Measurements from ENCODE around the gene ZNF304.
A peak's percentile ranks its signal among the peaks of the same experiment; 100 is the strongest.

The ZNF304 gene

GRCh38 chr19:57382806-57383488, 31.9 kb downstream of the ZNF304 start:
- Histone ChIP-seq H3K36me3 (ENCODE audit: control insufficient read depth in 2 of 2, insufficient read depth in 2 of 2, low read length in 2 of 2) (peaks cover 3% of the 10 kb centered on the region in 2 donors), H3K9me3 (ENCODE audit: control insufficient read depth in 2 of 2, low read length in 2 of 2) (peaks cover 5 to 6% of the 10 kb centered on the region in 2 donors), H3K27me3 (ENCODE audit: control insufficient read depth in 1 of 2, insufficient read depth in 2 of 2, low read length in 2 of 2) (no peaks in the 10 kb centered on the region), H3K9ac (ENCODE audit: low read length in 2 of 2) (no peak overlapping the region), H3K4me1 (ENCODE audit: control insufficient read depth, insufficient read depth, low read length) (peaks cover 6% of the 10 kb centered on the region), H3K27ac (ENCODE audit: low read length) (no peak overlapping the region), H3K4me3 (ENCODE audit: low read length in 2 of 2) (no peak overlapping the region)

- no peaks in the 10 kb centered on the region for H3K27me3 ChIP-seq (ENCODE audit: control insufficient read depth in 1 of 2, insufficient read depth in 2 of 2, low read length in 2 of 2)
- H3K9me3 ChIP-seq (ENCODE audit: control insufficient read depth in 2 of 2, low read length in 2 of 2), result no peaks in the 10 kb centered on the region
- H3K4me3 ChIP-seq (ENCODE audit: low read length in 2 of 2), result peak overlapping the region; percentile 95 to 97
- peaks cover 4 to 5% of the 10 kb centered on the region in 2 donors for H3K36me3 ChIP-seq (ENCODE audit: control insufficient read depth in 2 of 2, insufficient read depth in 2 of 2, low read length in 2 of 2)
- H3K9ac ChIP-seq (ENCODE audit: low read length in 2 of 2), result peak overlapping the region; percentile 98 to 99
- H3K4me1 ChIP-seq (ENCODE audit: control insufficient read depth, insufficient read depth, low read length), result no peaks in the 10 kb centered on the region
- peak overlapping the region; percentile 92 for H3K27ac ChIP-seq (ENCODE audit: low read length)
Observed at GRCh38 chr19:57389194-57389729, 38.2 kb downstream of the ZNF304 start.

- Histone ChIP-seq H3K9me3 (ENCODE audit: control insufficient read depth in 2 of 2, low read length in 2 of 2) (no peaks in the 10 kb centered on the region), H3K4me3 (ENCODE audit: low read length in 2 of 2) (peak within 1 kb of the TSS; percentile 95 to 97), H3K4me1 (ENCODE audit: control insufficient read depth, insufficient read depth, low read length) (no peaks in the 10 kb centered on the region), H3K27ac (ENCODE audit: low read length) (peak within 1 kb of the TSS; percentile 92), H3K36me3 (ENCODE audit: control insufficient read depth in 2 of 2, insufficient read depth in 2 of 2, low read length in 2 of 2) (peaks cover 8 to 9% of the 10 kb centered on the region in 2 donors), H3K27me3 (ENCODE audit: control insufficient read depth in 1 of 2, insufficient read depth in 2 of 2, low read length in 2 of 2) (no peaks in the 10 kb centered on the region), H3K9ac (ENCODE audit: low read length in 2 of 2) (peak within 1 kb of the TSS; percentile 98 to 99)
Observed at GRCh38 chr19:57389730-57390598, 38.9 kb downstream of the ZNF304 start, which contains the start of gene ZNF548. Gene ZNF548, plus strand, starts transcription at chr19:57389854. Its CDS starts 246 bp downstream, at chr19:57390100.

GRCh38 chr19:57395710-57396109, 44.6 kb downstream of the ZNF304 start:
- Histone ChIP-seq H3K36me3 (ENCODE audit: control insufficient read depth in 2 of 2, insufficient read depth in 2 of 2, low read length in 2 of 2) (peaks cover 47% of the 10 kb centered on the region in 2 donors), H3K4me3 (ENCODE audit: low read length in 2 of 2) (no peak overlapping the region), H3K4me1 (ENCODE audit: control insufficient read depth, insufficient read depth, low read length) (no peaks in the 10 kb centered on the region), H3K27ac (ENCODE audit: low read length) (no peak overlapping the region), H3K9ac (ENCODE audit: low read length in 2 of 2) (no peak overlapping the region), H3K27me3 (ENCODE audit: control insufficient read depth in 1 of 2, insufficient read depth in 2 of 2, low read length in 2 of 2) (no peaks in the 10 kb centered on the region), H3K9me3 (ENCODE audit: control insufficient read depth in 2 of 2, low read length in 2 of 2) (peaks cover 19 to 22% of the 10 kb centered on the region in 2 donors)

GRCh38 chr19:57398868-57399267, 47.8 kb downstream of the ZNF304 start:
- H3K4me3 ChIP-seq (ENCODE audit: low read length in 2 of 2), result no peak overlapping the region
- no peak overlapping the region for H3K9ac ChIP-seq (ENCODE audit: low read length in 2 of 2)
- no peak overlapping the region for H3K27ac ChIP-seq (ENCODE audit: low read length)
- peaks cover 19 to 22% of the 10 kb centered on the region in 2 donors for H3K9me3 ChIP-seq (ENCODE audit: control insufficient read depth in 2 of 2, low read length in 2 of 2)
- H3K27me3 ChIP-seq (ENCODE audit: control insufficient read depth in 1 of 2, insufficient read depth in 2 of 2, low read length in 2 of 2), result no peaks in the 10 kb centered on the region
- H3K36me3 ChIP-seq (ENCODE audit: control insufficient read depth in 2 of 2, insufficient read depth in 2 of 2, low read length in 2 of 2), result peaks cover 50 to 56% of the 10 kb centered on the region in 2 donors
- H3K4me1 ChIP-seq (ENCODE audit: control insufficient read depth, insufficient read depth, low read length), result no peaks in the 10 kb centered on the region

GRCh38 chr19:57403737-57404563, 52.9 kb downstream of the ZNF304 start:
- Histone ChIP-seq H3K9ac (ENCODE audit: low read length in 2 of 2) (no peak overlapping the region), H3K36me3 (ENCODE audit: control insufficient read depth in 2 of 2, insufficient read depth in 2 of 2, low read length in 2 of 2) (peaks cover 13 to 20% of the 10 kb centered on the region in 2 donors), H3K27me3 (ENCODE audit: control insufficient read depth in 1 of 2, insufficient read depth in 2 of 2, low read length in 2 of 2) (no peaks in the 10 kb centered on the region), H3K4me1 (ENCODE audit: control insufficient read depth, insufficient read depth, low read length) (no peaks in the 10 kb centered on the region), H3K9me3 (ENCODE audit: control insufficient read depth in 2 of 2, low read length in 2 of 2) (peaks cover 0 to 7% of the 10 kb centered on the region in 2 donors), H3K27ac (ENCODE audit: low read length) (no peak overlapping the region), H3K4me3 (ENCODE audit: low read length in 2 of 2) (no peak overlapping the region)

- H3K9ac ChIP-seq (ENCODE audit: low read length in 2 of 2), result no peak overlapping the region
Observed at GRCh38 chr19:57406516-57407123, 55.5 kb downstream of the ZNF304 start.

More at GRCh38 chr19:57406516-57407123, 55.5 kb downstream of the ZNF304 start:
- H3K27ac ChIP-seq (ENCODE audit: low read length), result no peak overlapping the region
- no peaks in the 10 kb centered on the region for H3K9me3 ChIP-seq (ENCODE audit: control insufficient read depth in 2 of 2, low read length in 2 of 2)
- no peaks in the 10 kb centered on the region for H3K27me3 ChIP-seq (ENCODE audit: control insufficient read depth in 1 of 2, insufficient read depth in 2 of 2, low read length in 2 of 2)
- H3K4me3 ChIP-seq (ENCODE audit: low read length in 2 of 2), result no peak overlapping the region
- H3K36me3 ChIP-seq (ENCODE audit: control insufficient read depth in 2 of 2, insufficient read depth in 2 of 2, low read length in 2 of 2), result peaks cover 0 to 9% of the 10 kb centered on the region in 2 donors
- peaks cover 9% of the 10 kb centered on the region for H3K4me1 ChIP-seq (ENCODE audit: control insufficient read depth, insufficient read depth, low read length)

Measured in stomach smooth muscle (tissue), 2 donors.